ENCODE measurements around the gene DTNA.

GRCh38 chr18:34730774-34731173 is 20.7 kb downstream of the DTNA start:
- no peak for TF ChIP-seq ZNF274 (IDR thresholded peaks at IDR 0.05; ENCODE audit: low read depth, low read length)
- TF ChIP-seq YY1 (IDR thresholded peaks at IDR 0.05; ENCODE audit: insufficient read depth, insufficient read length) = no peak
